Omental fat pad (tissue), 4 donors: ENCODE results near the gene SDK1. TPM values are rescaled to one million over a fixed set of nuclear protein-coding genes. Genes with fewer than 3 reads are reported as not detected.
"Not testable (repeated sequence)": the region's sequence is repeated elsewhere in the genome, so short reads cannot be mapped to it uniquely, and the experiment has no call there.

Source experiments
- ATAC-seq: fragments of 150-250 bp; one replicate; pipeline ENCODE4 v1.9.1; 2016; ENCODE audit warnings: mild to moderate bottlenecking, moderate library complexity; ENCODE audit not compliant: low FRiP score
- DNase-seq: peaks from one replicate; pipeline ENCODE4 v3.0.0-alpha.2; 2019; ENCODE audit warnings: low spot score
- total RNA-seq, 4 donors: library from RNA; depleted of rRNA; stranded (reverse); fragments of >200 nt; gene quantifications; one replicate each; pipeline ENCODE4 v1.1.0, GENCODE V29; 2016
- TF ChIP-seq, protein P1 (sequence below), 3 donors: fragments of 450-650 bp; IDR thresholded peaks; one replicate each; pipeline ENCODE4 v1.5.1; 2016 to 2017; ENCODE audit warnings: antibody characterized with exemption in 3 of 3, mild to moderate bottlenecking in 3 of 3, moderate library complexity in 2 of 3

The SDK1 gene
- total RNA-seq, 4 donors from 2014 or later, result 2.5 to 14.7 (median 5.4) TPM

DNA sequence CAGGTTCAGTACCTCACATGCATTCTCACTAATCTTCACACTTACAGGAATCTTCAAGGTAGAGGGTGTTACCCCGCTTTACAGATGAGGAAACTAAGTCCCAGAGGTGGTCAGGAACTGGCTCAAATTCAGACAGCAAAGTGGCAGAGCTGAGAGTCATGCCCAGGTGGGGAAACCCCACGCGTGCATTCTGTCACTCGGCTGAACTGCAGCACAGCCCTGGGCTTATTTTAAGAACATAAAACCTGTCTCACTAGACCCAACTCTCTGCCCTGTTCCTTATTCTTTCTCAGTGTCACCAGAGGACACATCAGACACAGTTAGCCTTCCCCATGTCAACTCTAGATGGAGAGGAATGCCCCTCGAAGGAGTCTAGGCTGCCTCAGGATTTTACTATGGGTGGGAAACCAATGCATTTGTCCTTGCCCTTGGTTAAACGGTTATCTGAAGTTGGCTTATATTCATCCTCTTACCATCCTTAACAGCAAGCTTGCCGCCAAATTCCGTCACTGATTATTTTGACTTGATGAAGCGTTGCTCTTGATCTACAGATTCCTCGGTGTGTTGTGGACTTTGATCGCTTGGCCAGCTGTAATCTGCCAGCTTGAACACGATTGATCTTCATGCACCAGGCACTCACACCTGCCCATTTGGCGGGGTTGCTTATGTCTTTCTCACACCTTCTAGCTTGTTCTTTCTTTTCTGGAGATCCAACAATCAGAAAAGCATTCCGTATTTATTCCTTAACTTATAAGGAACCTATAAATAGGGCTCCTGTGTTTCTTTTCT lies 627.9 kb downstream of the SDK1 start:
- TF ChIP-seq, protein P1, sequence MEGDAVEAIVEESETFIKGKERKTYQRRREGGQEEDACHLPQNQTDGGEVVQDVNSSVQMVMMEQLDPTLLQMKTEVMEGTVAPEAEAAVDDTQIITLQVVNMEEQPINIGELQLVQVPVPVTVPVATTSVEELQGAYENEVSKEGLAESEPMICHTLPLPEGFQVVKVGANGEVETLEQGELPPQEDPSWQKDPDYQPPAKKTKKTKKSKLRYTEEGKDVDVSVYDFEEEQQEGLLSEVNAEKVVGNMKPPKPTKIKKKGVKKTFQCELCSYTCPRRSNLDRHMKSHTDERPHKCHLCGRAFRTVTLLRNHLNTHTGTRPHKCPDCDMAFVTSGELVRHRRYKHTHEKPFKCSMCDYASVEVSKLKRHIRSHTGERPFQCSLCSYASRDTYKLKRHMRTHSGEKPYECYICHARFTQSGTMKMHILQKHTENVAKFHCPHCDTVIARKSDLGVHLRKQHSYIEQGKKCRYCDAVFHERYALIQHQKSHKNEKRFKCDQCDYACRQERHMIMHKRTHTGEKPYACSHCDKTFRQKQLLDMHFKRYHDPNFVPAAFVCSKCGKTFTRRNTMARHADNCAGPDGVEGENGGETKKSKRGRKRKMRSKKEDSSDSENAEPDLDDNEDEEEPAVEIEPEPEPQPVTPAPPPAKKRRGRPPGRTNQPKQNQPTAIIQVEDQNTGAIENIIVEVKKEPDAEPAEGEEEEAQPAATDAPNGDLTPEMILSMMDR (IDR thresholded peaks at IDR 0.05), result no peak
- ATAC-seq (no peak), DNase-seq (no peak)

- no peak for ATAC-seq
- no peak for DNase-seq
- TF ChIP-seq, protein P1 (IDR thresholded peaks at IDR 0.05), result no peak
Observed at GRCh38 chr7:3931843-3932242, 630.8 kb downstream of the SDK1 start.

DNA sequence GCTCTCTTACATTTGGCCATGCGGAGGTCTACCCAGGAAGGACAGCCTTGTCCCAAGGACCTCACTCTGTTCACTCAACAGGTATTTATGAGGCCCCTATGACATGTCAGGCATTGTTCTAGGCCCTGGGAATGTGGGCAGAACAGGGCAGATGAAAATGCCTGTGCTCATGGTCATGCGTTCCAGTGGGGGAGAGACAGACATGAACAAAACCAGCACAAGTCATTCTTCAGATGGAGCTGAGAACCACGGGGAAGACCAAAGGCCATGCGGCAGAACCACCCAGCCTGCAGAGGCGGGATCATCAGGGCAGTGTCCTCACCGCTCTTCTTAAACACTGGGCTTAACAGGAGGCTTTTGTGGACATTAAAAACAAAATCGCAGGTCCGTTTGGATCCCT lies 636.1 kb downstream of the SDK1 start:
- ATAC-seq (no peak), DNase-seq (no peak)
- TF ChIP-seq, protein P1 (IDR thresholded peaks at IDR 0.05), result no peak

DNA sequence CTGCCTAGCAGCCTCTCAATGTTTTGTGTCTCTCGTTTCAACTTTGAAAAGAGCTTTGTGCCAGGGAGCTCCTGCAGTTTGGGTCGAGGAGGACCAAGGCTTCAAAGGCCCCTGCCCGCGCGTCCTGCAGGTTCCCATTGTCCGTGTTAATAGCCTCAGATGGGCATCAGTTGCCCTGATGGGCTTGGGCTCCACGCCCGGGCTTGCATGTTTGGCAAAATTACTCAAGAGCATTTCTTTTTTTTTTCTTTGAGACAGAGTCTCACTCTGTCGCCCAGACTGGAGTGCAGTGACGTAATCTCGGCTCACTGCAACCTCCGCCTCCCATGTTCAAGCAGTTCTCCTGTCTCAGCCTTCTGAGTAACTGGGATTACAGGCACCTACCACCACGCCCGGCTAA lies 636.6 kb downstream of the SDK1 start:
- TF ChIP-seq, protein P1 (IDR thresholded peaks at IDR 0.05), result no peak
- ATAC-seq (no peak), DNase-seq (no peak)

- not testable (repeated sequence) for ATAC-seq, DNase-seq
Observed at GRCh38 chr7:3941706-3942105, 640.7 kb downstream of the SDK1 start.

DNA sequence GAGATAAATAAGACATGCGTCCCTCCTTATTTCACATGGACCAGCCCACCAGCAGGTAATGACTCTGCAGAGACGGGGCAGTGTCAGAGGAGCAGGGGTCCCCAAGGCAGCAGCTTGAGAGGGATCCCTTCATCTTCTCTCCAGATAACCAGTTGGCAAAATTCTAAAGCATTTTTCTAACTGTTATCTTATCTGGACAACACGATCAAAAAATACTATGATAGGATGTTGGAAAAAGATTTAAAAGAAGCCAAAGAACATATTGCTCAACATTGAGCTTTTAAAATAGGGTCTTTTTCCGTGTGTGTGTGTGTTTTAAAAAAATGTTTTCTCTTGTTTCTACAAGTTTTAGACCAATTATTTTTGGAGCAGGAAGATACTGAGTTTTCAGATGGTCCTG lies 641.2 kb downstream of the SDK1 start:
- TF ChIP-seq, protein P1 (IDR thresholded peaks at IDR 0.05), result no peak
- ATAC-seq (no peak), DNase-seq (no peak)

- TF ChIP-seq, protein P1 (IDR thresholded peaks at IDR 0.05), result no peak
- DNase-seq (no peak), ATAC-seq (no peak)
Observed at GRCh38 chr7:3942816-3943745, 642.0 kb downstream of the SDK1 start.
